Measurements from ENCODE around the gene GLB1L. TPM values are rescaled to one million over a fixed set of nuclear protein-coding genes. Genes with fewer than 3 reads are reported as not detected.
"Not testable (repeated sequence)": the region's sequence is repeated elsewhere in the genome, so short reads cannot be mapped to it uniquely, and the experiment has no call there.

GLB1L gene
- total RNA-seq, 2 donors from 2014 or later = 4.2 to 4.5 TPM

GRCh38 chr2:219261024-219261855 is 16.0 kb upstream of the GLB1L start:
- no peak for DNase-seq
- intact Hi-C loops (cut with DNase I, micrococcal nuclease) = no loop called here

GRCh38 chr2:219258942-219259341 is 13.7 kb upstream of the GLB1L start:
- intact Hi-C loops (cut with DNase I, micrococcal nuclease); DNase-seq; ATAC-seq: not testable (repeated sequence)

More at GRCh38 chr2:219261024-219261855, 16.0 kb upstream of the GLB1L start:
- ATAC-seq = no peak

- intact Hi-C loops (cut with DNase I, micrococcal nuclease) = no loop called here
- peak; percentile 1 for ATAC-seq
- no peak for DNase-seq
These were observed 9.5 kb upstream of the GLB1L start for GRCh38 chr2:219254590-219255201.

DNA sequence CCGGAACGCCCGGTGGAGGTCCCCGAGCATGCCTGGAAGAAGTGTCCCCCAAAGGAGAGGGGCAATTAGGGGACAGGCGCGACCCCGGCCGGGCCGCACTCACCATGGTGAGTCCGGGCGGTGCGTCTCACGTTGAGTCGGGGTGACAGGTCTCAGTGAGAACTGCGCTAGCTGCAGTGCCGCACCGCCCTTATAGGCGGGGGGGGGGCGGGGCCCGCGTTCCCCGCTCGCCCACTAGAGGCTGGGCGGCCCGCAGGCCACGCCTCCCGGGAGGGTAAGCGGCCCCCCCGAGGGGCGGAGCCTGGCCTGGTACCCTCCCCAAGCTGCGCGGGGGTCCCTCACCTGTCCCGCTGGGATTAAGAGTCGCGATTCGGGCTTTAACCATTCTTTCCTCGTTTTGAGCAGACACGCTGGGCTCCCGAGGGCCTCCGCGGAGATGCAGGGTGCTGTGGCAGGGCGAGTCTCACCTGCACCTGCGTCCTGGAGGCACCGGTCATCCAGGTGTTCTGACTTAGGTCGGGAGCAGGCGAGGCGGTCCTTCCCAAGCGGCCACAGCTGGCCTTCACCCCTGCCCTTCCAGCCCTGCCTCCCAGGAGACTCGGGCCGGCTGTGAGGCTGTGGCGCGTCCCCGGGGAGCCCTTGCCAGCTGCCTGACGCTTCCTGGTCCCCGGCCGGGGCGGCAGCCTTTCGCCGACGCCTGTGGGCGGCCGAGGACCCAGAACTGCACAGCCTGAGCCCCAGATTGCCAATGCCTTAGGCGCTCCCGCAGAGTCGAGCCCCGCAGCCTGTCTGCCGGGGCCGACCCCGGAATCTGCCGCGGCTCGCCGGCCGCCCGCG is 8.7 kb upstream of the GLB1L start, which contains the start of gene TUBA4A:
TUBA4A (minus strand) TSS at position 166 of the 837 bp plus-strand sequence; CDS start at position 106, 60 bp downstream.
- intact Hi-C loops (cut with DNase I, micrococcal nuclease) = no loop called here
- DNase-seq = peak; percentile 87 to 94
- peak; percentile 73 for ATAC-seq

GRCh38 chr2:219252900-219253752 is 7.9 kb upstream of the GLB1L start, which contains the start of gene TUBA4B:
TSS of gene TUBA4B (plus strand) at chr2:219253243. CDS start at chr2:219253408, 165 bp downstream.
- intact Hi-C loops (cut with DNase I, micrococcal nuclease) = no loop called here
- ATAC-seq (peak; percentile 6), DNase-seq (peak; percentile 51 to 63)

GRCh38 chr2:219252570-219252899 is 7.3 kb upstream of the GLB1L start:
- intact Hi-C loops (cut with DNase I, micrococcal nuclease) = no loop called here
- DNase-seq (peak in 1 of 2 donors; percentile 59), ATAC-seq (no peak)

DNA sequence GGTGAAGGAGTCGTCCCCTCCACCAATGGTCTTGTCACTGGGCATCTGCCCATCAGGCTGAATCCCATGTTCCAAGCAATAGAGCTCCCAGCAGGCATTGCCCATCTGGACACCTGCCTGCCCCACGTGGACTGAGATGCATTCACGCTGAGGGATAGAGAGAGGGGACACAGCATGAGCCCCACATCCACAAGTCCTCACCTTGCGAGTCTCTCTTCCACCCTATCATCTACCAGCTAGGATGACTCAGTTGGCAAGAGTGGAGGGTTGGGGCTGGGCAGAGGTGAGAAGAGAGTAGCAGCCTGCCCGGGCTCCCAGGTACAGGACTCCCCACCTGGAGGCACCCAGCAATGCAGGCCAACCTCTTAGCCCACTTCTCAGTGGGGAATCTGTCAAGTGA is 6.8 kb upstream of the GLB1L start:
- DNase-seq = peak in 1 of 2 donors; percentile 23
- intact Hi-C loops (cut with DNase I, micrococcal nuclease) = no loop called here
- ATAC-seq = no peak

- intact Hi-C loops (cut with DNase I, micrococcal nuclease) = no loop called here
- no peak for DNase-seq
- no peak for ATAC-seq
These were observed 6.4 kb upstream of the GLB1L start for GRCh38 chr2:219251656-219252055.

- peak in 1 of 2 donors; percentile 33 for DNase-seq
- ATAC-seq = no peak
- intact Hi-C loops (cut with DNase I, micrococcal nuclease) = no loop called here
These were observed 5.0 kb upstream of the GLB1L start for GRCh38 chr2:219250049-219250781.

DNA sequence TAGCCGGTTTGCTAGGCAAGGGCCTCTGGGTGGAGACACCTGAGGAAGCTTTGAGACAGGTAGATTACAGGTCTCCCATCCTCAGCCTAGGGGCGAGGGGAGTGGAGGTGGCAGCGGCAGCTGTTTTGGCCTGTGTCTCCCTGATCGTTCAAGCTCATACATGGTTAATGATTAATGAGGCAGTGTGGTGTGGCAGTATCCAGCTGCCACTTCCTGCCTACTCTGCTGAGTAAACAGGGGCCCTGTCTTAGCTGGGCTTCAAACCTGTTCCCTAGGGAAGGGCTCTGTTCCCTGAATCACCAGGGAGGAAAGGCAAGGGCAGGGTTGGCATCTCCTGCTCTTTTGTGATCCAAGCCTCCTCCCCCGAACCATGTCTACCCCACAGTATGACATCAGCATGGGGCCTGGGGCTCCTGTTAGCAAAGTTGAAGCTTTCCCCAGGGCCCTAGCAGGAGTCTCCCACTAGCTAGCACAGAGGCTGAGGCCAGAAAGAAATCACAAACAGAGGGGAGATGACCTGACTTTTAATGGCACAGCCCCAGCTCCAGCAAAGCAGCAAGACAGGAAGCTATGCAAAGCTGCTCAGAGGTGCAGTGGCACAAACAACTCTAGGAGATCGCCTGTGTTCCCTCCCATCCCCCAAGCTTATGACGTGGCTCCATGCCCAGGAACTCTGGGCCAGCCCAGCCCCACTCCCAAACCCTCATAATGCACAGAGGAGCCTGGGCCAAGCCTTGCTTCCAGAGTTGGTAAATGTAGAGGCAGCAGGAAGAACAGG is 4.1 kb upstream of the GLB1L start:
- ATAC-seq = peak; percentile 67
- intact Hi-C loops (cut with DNase I, micrococcal nuclease) = no loop called here
- peak; percentile 92 to 93 for DNase-seq

GRCh38 chr2:219248845-219249202 is 3.6 kb upstream of the GLB1L start:
- intact Hi-C loops (cut with DNase I, micrococcal nuclease) = no loop called here
- DNase-seq (no peak), ATAC-seq (no peak)

- ATAC-seq = no peak
- intact Hi-C loops (cut with DNase I, micrococcal nuclease) = no loop called here
- DNase-seq = peak in 1 of 2 donors; percentile 19
These were observed 2.7 kb upstream of the GLB1L start for GRCh38 chr2:219247678-219248642.

GRCh38 chr2:219246559-219246958 is 1.3 kb upstream of the GLB1L start:
- intact Hi-C loops (cut with DNase I, micrococcal nuclease) = no loop called here

GRCh38 chr2:219245899-219246230 is 621 bp upstream of the GLB1L start:
- ATAC-seq (no peak), DNase-seq (no peak)
- intact Hi-C loops (cut with DNase I, micrococcal nuclease) = no loop called here

More at GRCh38 chr2:219246559-219246958, 1.3 kb upstream of the GLB1L start:
- no peak for DNase-seq
- no peak for ATAC-seq

DNA sequence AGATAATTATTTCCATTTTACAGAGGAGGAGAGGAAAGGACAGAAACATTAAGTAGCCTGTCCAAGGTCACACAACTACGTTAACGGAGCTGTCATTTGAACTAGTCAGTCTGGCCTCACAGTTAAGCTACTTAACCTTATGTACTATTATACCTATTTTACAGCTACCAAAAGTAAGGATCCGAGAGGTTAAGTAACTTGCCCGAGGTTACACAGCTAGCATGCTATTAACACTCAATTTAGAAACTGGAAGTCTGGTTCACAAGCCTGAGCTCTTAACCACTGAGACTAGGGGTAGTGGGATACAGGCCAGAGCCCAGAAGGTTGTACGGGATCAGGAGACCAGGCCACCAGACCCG is 476 bp downstream of the GLB1L start:
- DNase-seq (peak in 1 of 2 donors; percentile 41), ATAC-seq (no peak)
- intact Hi-C loops (cut with DNase I, micrococcal nuclease) = no loop called here

DNA sequence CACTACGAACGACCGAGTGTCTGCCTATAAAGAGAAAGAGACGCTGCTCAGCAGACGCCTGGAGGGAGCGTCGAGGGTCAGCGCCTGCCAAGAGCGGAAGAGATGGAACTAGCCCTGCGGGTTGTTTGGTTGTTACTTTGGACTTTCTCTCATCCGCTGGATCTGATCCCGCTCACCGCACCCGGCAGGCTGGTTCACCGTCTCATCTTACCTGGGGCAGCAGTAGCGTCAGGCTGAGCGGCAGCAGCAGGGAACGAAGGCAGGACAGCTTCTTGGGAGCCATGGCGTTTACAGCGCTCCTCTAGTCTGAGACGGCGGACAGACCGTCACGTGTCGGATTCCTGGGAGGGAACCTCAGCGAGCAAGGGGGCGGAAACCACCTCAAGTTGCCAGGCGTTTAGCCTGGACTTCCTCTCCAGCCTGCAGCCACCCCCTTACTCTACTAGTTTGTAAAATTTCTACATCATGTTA is 1.9 kb downstream of the GLB1L start:
- DNase-seq (peak; percentile 56 to 64), ATAC-seq (peak; percentile 55)
- intact Hi-C loops (cut with DNase I, micrococcal nuclease) = no loop called here

All from left colon (tissue), 2 donors.